GM21737 (cell line): ENCODE results near the gene ATP12A.

Source experiments
- ATAC-seq: cut with Tn5 transposase; IDR thresholded peaks from one replicate; pipeline ENCODE4 v1.9.1; 2021; ENCODE audit warnings: mild to moderate bottlenecking, moderate library complexity; ENCODE audit not compliant: unreplicated experiment

ATP12A gene

DNA sequence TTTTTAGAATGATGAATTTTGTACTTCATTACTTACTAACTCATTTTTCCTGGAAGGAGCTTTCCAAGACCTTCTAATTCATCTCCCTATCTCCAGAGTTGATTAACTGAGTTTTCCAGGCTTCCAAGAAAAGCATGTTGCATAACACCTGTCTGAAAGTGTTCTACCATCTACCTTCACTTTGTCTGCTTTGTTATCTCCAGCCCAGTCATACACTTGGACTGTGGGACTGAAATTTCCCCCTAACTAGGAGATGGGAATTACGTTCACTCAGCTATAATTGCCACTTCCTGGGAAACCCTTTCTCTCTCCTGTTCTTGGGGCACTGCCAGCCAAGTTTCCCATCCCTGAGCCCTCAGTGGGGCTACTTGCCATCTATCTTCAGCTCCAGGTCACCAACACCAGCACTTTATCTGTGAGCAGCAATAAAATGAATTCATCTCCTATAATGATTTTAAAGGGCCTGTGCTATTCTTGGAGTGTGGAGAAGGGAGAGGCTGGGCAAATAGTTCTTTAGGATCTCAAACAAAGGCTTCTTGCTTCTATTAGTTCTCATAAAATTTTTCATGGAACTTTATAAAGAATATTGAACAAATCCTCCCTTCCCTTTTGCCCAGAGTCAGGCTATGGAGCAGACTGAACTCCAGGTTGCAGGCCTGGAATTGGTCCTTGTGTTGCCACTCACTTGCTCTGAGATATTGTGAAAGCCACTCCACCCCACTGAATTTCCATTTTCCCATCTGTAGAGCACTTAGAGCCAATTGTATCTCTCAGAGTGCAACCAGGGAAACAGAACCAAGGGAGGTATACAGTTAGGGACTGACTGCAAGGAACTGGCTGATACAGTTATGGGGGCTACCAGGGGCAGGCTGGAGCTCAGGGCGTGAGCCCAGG lies 17.8 kb upstream of the ATP12A start:
- no peak for ATAC-seq

DNA sequence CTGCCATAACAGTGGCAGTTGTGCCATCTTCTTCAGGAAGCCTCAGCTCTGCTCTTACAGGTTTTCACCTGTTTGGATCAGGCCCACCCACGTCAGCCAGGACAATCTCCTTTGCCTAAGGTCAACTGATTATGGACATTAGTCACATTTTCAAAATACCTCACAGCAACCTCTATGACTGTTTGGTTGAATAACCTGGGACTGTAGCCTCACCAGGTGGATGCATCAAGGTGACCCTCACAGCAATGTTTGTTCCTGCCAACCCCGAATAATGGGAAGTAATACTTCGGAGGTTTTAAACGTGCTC lies 17.2 kb upstream of the ATP12A start:
- no peak for ATAC-seq

GRCh38 chr13:24663586-24663985 lies 16.6 kb upstream of the ATP12A start:
- no peak for ATAC-seq

DNA sequence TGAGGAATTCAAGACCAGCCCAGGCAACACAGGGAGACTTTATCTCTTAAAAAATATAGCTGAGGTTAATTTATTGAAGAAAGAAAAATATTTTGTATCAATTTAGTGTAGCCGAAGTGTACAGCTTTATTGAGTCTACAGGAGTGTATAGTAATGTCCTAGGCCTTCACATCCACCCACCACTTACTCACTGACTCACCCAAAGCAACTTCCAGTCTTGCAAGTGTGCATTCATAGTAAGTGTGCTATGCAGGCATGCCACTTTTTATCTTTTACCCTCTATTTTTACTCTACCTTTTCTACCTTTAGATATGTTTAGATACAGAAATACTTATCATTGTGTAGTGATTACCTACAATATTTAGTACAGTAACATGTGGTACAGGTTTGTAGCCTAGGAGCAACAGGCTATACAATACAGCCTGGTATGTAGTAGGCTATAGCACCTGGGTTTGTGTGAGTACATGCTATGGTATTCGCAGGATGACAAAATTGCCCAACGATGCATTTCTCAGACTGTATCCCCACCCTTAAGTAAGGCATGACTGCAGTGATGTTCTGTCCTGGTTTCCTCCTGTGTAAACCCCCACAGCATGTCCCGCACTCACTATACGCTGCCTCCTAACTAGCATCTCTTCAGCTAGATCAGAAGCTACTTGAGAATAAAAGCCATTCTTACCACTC lies 15.3 kb upstream of the ATP12A start:
- ATAC-seq = no peak

GRCh38 chr13:24668511-24668910 lies 11.7 kb upstream of the ATP12A start:
- ATAC-seq = no peak

GRCh38 chr13:24668955-24669582 lies 11.1 kb upstream of the ATP12A start:
- ATAC-seq = no peak

DNA sequence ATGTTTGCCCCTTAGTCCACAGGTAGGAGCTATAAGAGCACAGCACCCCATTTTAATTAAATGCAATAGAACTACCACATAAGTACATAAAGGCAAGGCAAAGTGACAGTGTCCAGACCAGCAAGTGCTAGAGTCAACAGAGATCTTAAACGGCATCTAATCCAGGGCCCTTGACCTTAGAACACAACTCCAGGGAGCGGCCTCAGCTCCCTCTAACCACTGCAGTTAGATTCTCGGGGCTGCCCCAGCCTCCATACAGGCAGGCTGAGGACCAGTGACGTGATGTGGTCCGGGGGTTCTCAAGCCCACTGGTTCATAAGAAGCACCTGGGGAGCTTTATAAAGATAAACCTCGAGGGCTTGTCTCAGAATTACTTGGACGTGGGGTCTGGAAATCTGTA lies 10.0 kb upstream of the ATP12A start:
- no peak for ATAC-seq

- no peak for ATAC-seq
These were observed 9.2 kb upstream of the ATP12A start for GRCh38 chr13:24670961-24671381.

- ATAC-seq = no peak
These were observed 8.7 kb upstream of the ATP12A start for GRCh38 chr13:24671386-24672113.

DNA sequence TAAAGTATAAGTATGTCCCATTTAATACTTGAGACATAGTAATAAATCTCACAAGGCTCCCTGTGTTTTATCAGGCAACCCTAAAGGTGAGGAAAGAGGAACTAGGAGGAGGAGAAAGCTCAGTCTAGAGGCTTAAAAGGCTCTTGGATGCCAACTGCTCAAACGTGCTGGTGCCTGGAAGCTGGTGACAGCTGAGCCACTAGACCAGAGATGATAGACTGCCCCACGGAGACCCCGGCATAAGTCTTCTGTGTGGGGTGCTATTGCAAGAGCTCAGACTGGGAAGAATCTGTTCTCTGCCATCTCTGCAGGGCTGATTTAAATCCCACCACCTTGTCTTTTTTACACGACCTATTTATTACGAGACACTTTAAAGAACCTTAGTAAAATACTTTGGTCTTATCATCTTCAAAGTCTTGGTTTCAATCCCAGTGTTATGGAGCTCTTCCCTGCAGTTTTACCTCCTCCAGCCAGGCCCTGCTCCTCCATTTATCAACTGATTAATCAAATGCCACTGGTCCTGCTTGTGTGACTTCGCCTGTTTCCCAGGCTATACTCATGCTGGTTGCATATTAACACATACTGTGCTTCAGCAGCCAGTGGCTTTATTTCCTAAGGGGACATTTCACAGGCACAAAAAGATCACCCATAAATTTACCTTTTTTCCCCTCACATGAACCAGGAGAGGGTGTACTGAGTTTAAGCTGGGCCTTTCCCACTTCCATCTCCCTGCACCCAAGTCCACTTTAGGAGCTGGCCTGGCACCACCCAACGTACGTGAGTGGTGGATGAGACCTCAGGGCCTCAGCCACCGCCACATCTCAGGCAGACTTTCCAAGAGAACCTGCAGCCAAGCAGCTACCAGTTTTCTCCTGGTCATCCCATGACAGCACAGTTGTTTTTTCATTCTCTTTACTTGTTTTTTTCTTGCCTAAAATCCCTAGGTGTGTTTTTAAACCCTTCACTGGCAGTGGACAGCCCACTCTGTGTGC lies 7.8 kb upstream of the ATP12A start:
- no peak for ATAC-seq

DNA sequence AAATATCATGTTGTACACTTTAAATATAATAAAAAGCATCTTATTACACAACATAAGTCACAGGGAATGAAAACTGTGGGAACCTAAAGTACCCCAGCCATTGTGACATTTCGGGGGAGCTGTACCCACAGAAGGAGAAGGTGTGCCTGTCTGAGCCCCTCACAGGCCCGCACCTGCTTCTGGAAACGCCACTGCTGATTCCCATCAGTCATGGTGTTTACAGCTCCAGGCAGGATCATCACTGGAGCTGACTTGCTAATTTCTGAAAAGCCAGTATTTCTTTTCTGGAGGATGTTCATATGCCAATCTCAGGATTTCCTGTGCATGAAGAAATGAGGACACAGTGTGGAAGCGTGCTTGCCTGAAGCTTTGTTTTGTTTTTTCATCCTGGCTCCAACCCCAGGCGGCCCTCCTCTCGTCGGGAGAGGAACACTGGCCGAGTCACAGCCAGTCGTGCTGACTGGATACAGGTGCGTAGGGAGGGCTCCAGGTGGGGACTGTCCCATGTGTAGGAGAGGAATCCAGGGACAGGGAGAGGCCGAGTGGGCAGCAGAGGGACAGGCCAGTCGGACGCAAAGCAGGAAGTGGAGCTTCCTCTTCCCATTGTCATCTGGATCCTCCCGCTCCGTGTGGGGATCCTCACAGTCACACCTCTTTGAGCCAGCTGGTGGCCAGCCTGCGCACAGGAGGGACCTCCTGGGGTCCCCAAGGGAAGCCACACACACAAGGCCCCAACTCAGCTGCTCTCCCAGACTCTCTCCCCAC lies 4.2 kb upstream of the ATP12A start:
- ATAC-seq = no peak

GRCh38 chr13:24678151-24678550 lies 2.1 kb upstream of the ATP12A start:
- no peak for ATAC-seq

- no peak for ATAC-seq
These were observed 522 bp upstream of the ATP12A start for GRCh38 chr13:24679686-24680085.

GRCh38 chr13:24680921-24681604 lies 855 bp downstream of the ATP12A start:
- ATAC-seq = no peak

- ATAC-seq = no peak
These were observed 1.7 kb downstream of the ATP12A start for GRCh38 chr13:24681930-24682329.

DNA sequence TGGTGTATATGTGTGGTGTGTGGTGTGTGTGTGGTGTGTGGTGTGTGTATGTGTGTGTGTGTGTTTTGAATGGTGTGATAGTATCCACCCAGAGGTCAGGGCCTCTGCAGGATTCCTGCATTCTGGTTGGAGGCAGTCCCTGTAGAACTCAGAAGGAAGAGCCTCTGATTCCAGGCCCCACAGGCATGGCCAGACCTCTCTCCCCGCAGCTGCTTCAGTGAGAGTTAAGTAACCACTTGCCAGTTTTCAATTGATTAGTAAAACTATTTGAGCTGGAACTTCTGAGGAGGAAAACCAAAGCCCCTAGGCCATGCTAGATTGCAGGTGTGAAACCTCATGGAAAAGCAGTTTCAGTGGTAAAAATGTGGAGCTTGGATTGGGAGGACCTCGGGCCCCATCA lies 2.1 kb downstream of the ATP12A start:
- no peak for ATAC-seq

GRCh38 chr13:24683351-24683750 lies 3.1 kb downstream of the ATP12A start:
- ATAC-seq = no peak

GRCh38 chr13:24683838-24684599 lies 3.8 kb downstream of the ATP12A start:
- ATAC-seq = peak; percentile 62
